ENCODE data around the gene SUOX. TPM values are rescaled to one million over a fixed set of nuclear protein-coding genes. Genes with fewer than 3 reads are reported as not detected.
A peak's percentile ranks its signal among the peaks of the same experiment; 100 is the strongest.

The SUOX gene
- total and polyA plus RNA-seq, 4 donors: 17.7 to 46.1 (median 41.1) TPM

DNA sequence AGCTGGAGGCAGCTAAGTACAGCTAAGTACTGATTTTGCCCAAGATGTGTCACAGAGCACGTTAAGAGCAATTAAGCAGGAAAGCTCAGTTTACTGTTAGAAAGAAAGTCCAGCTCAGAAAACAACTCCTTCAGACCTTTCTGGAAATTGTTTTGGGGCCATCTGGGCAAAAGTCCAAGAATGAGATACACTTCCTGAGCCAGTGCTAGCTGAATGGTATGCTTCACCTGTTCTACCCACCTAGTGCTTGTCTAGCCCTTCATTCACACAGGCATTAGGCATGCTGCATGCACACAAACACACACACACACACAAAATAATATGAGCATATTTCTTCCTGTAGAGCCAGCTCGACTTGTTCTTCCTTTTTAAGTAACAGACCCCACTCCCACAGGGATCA, 17.1 kb downstream of the SUOX start:
- Histone ChIP-seq H3K4me1 (ENCODE audit: control insufficient read depth, insufficient read depth, low read length) (peaks cover 3% of the 10 kb centered on the region), H3K9me3 (ENCODE audit: control insufficient read depth, insufficient read depth, low read length) (no peaks in the 10 kb centered on the region), H3K27me3 (ENCODE audit: control insufficient read depth, insufficient read depth, low read length) (no peaks in the 10 kb centered on the region), H3K4me3 (ENCODE audit: low read depth, low read length) (no peak overlapping the region), H3K36me3 (ENCODE audit: control insufficient read depth, insufficient read depth, low read length) (peaks cover 14% of the 10 kb centered on the region), H3K27ac (ENCODE audit: low read depth, low read length) (no peak overlapping the region)
- 17% methylated on average over 1 of the region's 2 CpGs for WGBS (ENCODE audit: insufficient coverage)
- DNase-seq (ENCODE audit: low read depth in 4 of 6, low spot score in 6 of 6): no peak

DNA sequence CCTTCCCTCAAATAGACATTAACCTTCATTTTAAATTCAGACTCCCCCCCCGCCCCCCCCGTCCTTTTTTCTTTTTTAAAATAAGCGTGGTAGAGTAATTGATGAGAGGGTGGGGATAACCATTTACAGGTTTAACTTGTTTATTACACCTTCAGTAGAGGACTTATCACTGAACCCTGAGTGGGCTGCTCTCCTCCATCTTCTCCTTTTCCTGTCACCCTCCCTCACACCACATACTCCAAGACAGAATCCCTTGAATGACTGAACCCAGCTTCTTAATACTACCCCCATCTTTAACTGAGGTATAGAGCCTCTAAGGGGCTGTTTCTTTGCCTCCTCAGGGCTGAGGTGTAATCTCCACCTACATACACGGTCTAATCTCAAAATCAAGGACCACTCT, 20.1 kb downstream of the SUOX start:
- Histone ChIP-seq H3K36me3 (ENCODE audit: control insufficient read depth, insufficient read depth, low read length) (peaks cover 15% of the 10 kb centered on the region), H3K4me1 (ENCODE audit: control insufficient read depth, insufficient read depth, low read length) (peaks cover 27% of the 10 kb centered on the region), H3K9me3 (ENCODE audit: control insufficient read depth, insufficient read depth, low read length) (no peaks in the 10 kb centered on the region), H3K4me3 (ENCODE audit: low read depth, low read length) (no peak overlapping the region), H3K27ac (ENCODE audit: low read depth, low read length) (no peak overlapping the region), H3K27me3 (ENCODE audit: control insufficient read depth, insufficient read depth, low read length) (no peaks in the 10 kb centered on the region)
- DNase-seq (ENCODE audit: low read depth in 4 of 6, low spot score in 6 of 6): no peak
- WGBS (ENCODE audit: insufficient coverage): no CpG with 5 or more reads among the region's 4 CpGs

DNA sequence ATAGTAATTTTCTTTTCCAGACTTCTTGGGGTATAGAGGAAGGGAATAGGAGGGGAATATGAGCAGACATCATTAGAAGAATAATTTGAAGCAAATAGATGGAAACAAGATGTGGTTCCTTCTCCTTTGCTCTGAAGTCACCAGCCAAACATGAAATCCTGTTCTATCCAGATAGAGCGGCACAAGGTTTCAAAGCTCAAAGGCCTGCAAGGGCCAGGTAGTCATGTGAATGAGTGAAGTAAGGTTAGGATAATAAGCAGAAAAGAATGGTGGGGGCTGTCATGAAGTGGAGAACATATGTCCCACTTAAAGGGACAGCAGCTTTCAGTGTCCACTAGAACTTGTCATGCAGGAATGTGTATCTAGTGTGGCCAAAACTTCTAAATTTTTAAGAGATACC, 21.3 kb downstream of the SUOX start:
- Histone ChIP-seq H3K4me3 (ENCODE audit: low read depth, low read length) (no peak overlapping the region), H3K4me1 (ENCODE audit: control insufficient read depth, insufficient read depth, low read length) (peaks cover 36% of the 10 kb centered on the region), H3K36me3 (ENCODE audit: control insufficient read depth, insufficient read depth, low read length) (peaks cover 10% of the 10 kb centered on the region), H3K27me3 (ENCODE audit: control insufficient read depth, insufficient read depth, low read length) (no peaks in the 10 kb centered on the region), H3K9me3 (ENCODE audit: control insufficient read depth, insufficient read depth, low read length) (no peaks in the 10 kb centered on the region), H3K27ac (ENCODE audit: low read depth, low read length) (no peak overlapping the region)
- WGBS (ENCODE audit: insufficient coverage): no CpG with 5 or more reads among the region's 1 CpG
- no peak for DNase-seq (ENCODE audit: low read depth in 4 of 6, low spot score in 6 of 6)

DNA sequence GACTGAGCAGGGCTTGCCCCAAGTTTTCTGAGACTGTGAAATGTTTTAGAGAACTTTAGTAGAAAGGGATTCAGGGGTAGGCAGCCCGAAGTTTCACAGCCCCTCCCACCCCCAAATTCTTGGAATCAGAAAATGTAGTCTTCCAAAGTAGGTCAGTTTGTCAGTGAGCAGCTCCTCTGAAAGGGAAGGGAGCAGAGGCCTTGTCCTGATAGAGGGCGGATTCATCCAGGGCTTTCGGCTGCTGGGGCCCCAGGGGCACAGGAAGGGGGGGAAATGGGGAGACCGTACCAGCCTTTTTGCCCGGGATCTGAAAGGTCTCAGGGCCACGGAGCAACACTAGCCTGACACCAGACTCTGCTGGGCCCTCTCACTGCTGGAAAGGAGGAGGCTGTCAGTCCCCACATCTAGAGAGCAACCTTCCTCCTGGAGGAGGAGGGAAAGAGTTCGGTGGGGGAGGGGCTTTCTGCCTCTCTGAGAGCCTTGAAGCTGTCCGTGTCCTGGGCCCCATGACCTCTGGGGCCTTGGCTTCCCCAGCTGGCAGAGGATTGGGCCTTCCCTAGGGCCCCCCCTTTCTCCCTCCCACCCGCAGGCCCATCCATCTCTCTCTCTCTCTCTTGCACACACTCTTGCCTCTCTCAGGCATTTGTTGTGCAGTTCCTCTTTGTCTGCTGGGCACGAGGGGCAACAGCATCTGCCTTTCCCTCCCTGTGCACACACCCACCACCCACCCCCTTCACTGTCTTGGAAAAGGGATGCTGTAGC, 23.5 kb downstream of the SUOX start, which contains the start of gene IKZF4:
TSS of gene IKZF4 (plus strand) at position 621 of the 762 bp plus-strand sequence. CDS start 451 bp downstream, outside the sequence.
- H3K27ac ChIP-seq (ENCODE audit: low read depth, low read length): peak within 1 kb of the TSS; percentile 94
- WGBS (ENCODE audit: insufficient coverage): 9% methylated on average over 7 of the region's 10 CpGs

DNA sequence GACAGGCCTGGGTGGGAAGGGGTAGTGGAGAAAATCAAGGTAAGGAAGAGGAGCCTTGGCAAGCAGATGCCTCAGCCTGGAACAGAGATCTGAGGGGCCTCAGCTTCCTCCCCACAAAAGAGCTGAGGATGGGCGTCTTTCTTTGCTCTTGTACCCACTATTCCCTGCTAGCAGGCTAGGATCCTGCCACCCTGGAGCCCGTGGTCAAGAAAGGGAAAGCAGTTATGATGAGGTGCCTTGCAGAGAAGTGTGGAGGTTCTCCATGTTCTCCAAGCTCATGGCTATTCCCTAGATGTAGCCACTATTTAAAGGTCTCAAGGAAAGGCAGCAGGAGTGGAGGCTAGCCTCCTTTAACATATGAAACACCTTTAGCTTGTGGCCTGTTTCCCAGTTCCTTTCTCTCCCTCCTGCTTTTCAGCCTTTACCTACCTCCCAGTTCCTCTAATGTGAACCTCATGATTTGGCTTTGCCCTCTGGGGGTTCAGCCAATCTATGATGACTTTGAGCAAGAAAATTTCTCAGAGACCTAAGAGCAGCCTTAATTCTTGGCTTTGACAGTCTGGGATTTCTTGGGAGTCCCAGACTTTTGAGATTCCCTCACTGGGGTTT, 24.9 kb downstream of the SUOX start:
- no peak for DNase-seq (ENCODE audit: low read depth in 4 of 6, low spot score in 6 of 6)
- H3K9me3 ChIP-seq (ENCODE audit: control insufficient read depth, insufficient read depth, low read length): no peaks in the 10 kb centered on the region
- H3K27ac ChIP-seq (ENCODE audit: low read depth, low read length): peak overlapping the region; percentile 94
- H3K27me3 ChIP-seq (ENCODE audit: control insufficient read depth, insufficient read depth, low read length): no peaks in the 10 kb centered on the region
- H3K36me3 ChIP-seq (ENCODE audit: control insufficient read depth, insufficient read depth, low read length): peaks cover 29% of the 10 kb centered on the region
- no CpG with 5 or more reads among the region's 2 CpGs for WGBS (ENCODE audit: insufficient coverage)
- H3K4me1 ChIP-seq (ENCODE audit: control insufficient read depth, insufficient read depth, low read length): peaks cover 39% of the 10 kb centered on the region
- H3K4me3 ChIP-seq (ENCODE audit: low read depth, low read length): peak overlapping the region; percentile 40

More for the DNA sequence above, 23.5 kb downstream of the SUOX start, which contains the start of gene IKZF4:
- Histone ChIP-seq H3K9me3 (ENCODE audit: control insufficient read depth, insufficient read depth, low read length) (no peaks in the 10 kb centered on the region), H3K4me3 (ENCODE audit: low read depth, low read length) (peak within 1 kb of the TSS; percentile 40), H3K36me3 (ENCODE audit: control insufficient read depth, insufficient read depth, low read length) (peaks cover 16% of the 10 kb centered on the region), H3K27me3 (ENCODE audit: control insufficient read depth, insufficient read depth, low read length) (no peaks in the 10 kb centered on the region), H3K4me1 (ENCODE audit: control insufficient read depth, insufficient read depth, low read length) (peaks cover 39% of the 10 kb centered on the region)
- no peak for DNase-seq (ENCODE audit: low read depth in 4 of 6, low spot score in 6 of 6)

DNA sequence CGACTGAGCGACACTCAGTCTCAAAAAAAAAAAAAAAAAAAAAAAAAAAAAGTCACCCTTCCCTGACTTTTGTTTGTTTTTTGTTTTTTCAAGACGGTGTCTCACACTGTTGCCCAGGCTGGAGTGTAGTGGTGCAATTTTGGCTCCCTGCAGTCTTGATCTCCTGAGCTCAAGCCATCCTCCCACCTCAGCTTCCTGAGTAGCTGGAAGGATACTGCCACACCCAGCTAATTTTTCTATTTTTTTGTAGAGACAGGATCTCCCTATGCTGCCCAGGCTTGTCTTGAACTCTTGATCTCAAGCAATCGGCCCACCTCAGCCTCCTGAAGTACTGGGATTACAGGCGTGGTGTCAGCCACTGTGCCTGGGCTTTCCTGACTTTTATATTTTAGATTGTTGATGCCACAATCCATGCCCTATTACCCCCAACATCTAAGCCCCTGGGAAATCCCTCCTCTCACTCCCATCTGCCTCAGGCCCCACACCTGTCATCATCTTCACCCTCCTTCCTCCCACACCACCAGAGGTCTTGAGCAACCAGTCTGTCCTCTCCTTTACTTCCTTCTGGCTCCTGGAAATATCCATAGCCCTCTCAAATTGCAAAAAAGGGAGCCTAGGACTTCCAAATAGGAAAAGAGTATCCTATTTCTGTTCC, 31.6 kb downstream of the SUOX start:
- Histone ChIP-seq H3K9me3 (ENCODE audit: control insufficient read depth, insufficient read depth, low read length) (no peaks in the 10 kb centered on the region), H3K36me3 (ENCODE audit: control insufficient read depth, insufficient read depth, low read length) (peaks cover 74% of the 10 kb centered on the region), H3K27me3 (ENCODE audit: control insufficient read depth, insufficient read depth, low read length) (no peaks in the 10 kb centered on the region), H3K27ac (ENCODE audit: low read depth, low read length) (peak overlapping the region; percentile 61), H3K4me1 (ENCODE audit: control insufficient read depth, insufficient read depth, low read length) (peaks cover 9% of the 10 kb centered on the region), H3K4me3 (ENCODE audit: low read depth, low read length) (no peak overlapping the region)
- 88% methylated on average over 1 of the region's 5 CpGs for WGBS (ENCODE audit: insufficient coverage)
- DNase-seq (ENCODE audit: low read depth in 4 of 6, low spot score in 6 of 6): no peak

DNA sequence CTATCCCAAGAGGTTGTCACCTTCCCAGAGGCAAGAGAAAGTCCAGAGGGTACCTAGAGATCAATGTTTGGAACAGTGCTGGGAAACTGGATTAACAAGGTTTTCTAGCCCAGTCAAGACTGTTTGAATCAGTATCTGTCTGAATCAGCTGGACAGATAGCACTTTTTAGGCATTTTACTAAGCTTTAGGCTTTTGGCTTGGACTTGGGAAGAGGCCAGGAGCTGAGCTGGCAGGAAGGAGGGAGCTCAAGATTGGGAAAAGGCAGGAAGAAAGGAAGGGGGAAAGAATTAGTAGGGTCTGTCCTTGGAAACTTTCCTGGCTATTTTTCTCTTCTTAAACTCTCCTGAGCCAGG, 32.1 kb downstream of the SUOX start:
- peak overlapping the region; percentile 61 for H3K27ac ChIP-seq (ENCODE audit: low read depth, low read length)
- H3K36me3 ChIP-seq (ENCODE audit: control insufficient read depth, insufficient read depth, low read length): peaks cover 78% of the 10 kb centered on the region
- peak in 1 of 6 donors; percentile 49 for DNase-seq (ENCODE audit: low read depth in 4 of 6, low spot score in 6 of 6)

DNA sequence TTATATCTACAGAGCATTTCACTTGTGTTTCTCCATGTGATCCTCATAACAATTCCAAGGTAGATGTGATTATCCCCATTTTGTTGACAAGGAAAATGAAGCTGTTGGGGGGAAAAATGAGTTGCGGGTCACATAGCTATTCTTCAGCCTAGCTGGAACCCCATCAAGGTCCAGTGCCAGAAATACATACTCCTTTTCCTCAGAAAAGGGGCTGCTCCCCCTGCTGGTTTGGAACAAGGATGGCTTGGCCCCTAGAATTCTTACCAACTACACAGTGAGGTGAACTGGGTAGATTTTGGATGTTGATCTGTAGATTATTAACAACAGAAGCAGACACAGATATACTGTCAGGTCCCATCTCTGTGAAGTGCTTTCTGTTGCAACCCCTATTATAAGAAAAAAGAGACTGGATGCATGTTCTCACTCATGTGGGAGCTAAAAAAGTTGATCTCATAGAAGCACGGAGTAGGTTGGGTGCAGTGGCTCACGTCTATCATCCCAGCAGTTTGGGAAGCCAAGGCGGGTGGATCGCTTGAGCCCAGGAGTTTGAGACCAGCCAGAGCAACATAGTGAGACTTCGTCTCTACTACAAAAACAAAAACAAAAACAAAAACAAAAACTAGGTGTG, 32.7 kb downstream of the SUOX start:
- peak overlapping the region; percentile 33 for H3K27ac ChIP-seq (ENCODE audit: low read depth, low read length)
- H3K4me1 ChIP-seq (ENCODE audit: control insufficient read depth, insufficient read depth, low read length): peaks cover 8% of the 10 kb centered on the region
- peak in 2 of 6 donors; percentile 78 for DNase-seq (ENCODE audit: low read depth in 4 of 6, low spot score in 6 of 6)
- 96% methylated on average over 5 of the region's 6 CpGs for WGBS (ENCODE audit: insufficient coverage)
- no peak overlapping the region for H3K4me3 ChIP-seq (ENCODE audit: low read depth, low read length)
- no peaks in the 10 kb centered on the region for H3K9me3 ChIP-seq (ENCODE audit: control insufficient read depth, insufficient read depth, low read length)
- peaks cover 81% of the 10 kb centered on the region for H3K36me3 ChIP-seq (ENCODE audit: control insufficient read depth, insufficient read depth, low read length)
- no peaks in the 10 kb centered on the region for H3K27me3 ChIP-seq (ENCODE audit: control insufficient read depth, insufficient read depth, low read length)

More for the DNA sequence above, 32.1 kb downstream of the SUOX start:
- no peak overlapping the region for H3K4me3 ChIP-seq (ENCODE audit: low read depth, low read length)
- H3K9me3 ChIP-seq (ENCODE audit: control insufficient read depth, insufficient read depth, low read length): no peaks in the 10 kb centered on the region
- peaks cover 9% of the 10 kb centered on the region for H3K4me1 ChIP-seq (ENCODE audit: control insufficient read depth, insufficient read depth, low read length)
- H3K27me3 ChIP-seq (ENCODE audit: control insufficient read depth, insufficient read depth, low read length): no peaks in the 10 kb centered on the region

DNA sequence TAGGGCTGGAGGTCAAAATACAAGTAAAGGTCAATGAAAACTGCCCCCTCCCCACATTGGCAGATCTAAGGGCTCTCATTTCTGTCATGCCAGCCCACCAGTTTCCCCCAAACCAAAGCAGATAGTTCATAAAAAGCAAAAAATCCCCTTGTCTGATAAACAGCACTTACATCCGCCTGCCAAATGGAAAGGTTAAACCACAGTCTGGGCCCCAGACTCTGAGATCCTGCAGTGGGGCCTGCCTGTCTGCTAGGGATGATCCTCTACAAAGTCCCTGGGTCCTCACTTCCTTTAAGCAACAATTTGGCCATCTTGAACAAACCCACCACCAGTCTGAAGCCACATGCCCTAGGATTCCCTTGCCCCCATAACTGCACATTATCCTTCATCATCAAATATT, 34.9 kb downstream of the SUOX start:
- peaks cover 78% of the 10 kb centered on the region for H3K36me3 ChIP-seq (ENCODE audit: control insufficient read depth, insufficient read depth, low read length)
- no peaks in the 10 kb centered on the region for H3K9me3 ChIP-seq (ENCODE audit: control insufficient read depth, insufficient read depth, low read length)
- H3K4me3 ChIP-seq (ENCODE audit: low read depth, low read length): no peak overlapping the region
- H3K27me3 ChIP-seq (ENCODE audit: control insufficient read depth, insufficient read depth, low read length): no peaks in the 10 kb centered on the region
- H3K4me1 ChIP-seq (ENCODE audit: control insufficient read depth, insufficient read depth, low read length): peaks cover 2% of the 10 kb centered on the region
- whole genome bisulfite sequencing (ENCODE audit: insufficient coverage): 100% methylated on average over 1 of the region's 1 CpG
- no peak for DNase-seq (ENCODE audit: low read depth in 4 of 6, low spot score in 6 of 6)
- no peak overlapping the region for H3K27ac ChIP-seq (ENCODE audit: low read depth, low read length)

Data from spinal cord (tissue), 10 donors.